GM21423 (cell line): Measurements from ENCODE around the gene ERVFRD-1.
"Not testable (repeated sequence)": the region's sequence is repeated elsewhere in the genome, so short reads cannot be mapped to it uniquely, and the experiment has no call there.

Source experiments
- ATAC-seq: cut with Tn5 transposase; IDR thresholded peaks from one replicate; pipeline ENCODE4 v1.9.1; 2021; ENCODE audit warnings: mild to moderate bottlenecking, moderate library complexity; ENCODE audit not compliant: unreplicated experiment

The ERVFRD-1 gene

GRCh38 chr6:11129908-11130565 lies 18.5 kb upstream of the ERVFRD-1 start:
- ATAC-seq = no peak

GRCh38 chr6:11128608-11129007 lies 17.1 kb upstream of the ERVFRD-1 start:
- no peak for ATAC-seq

GRCh38 chr6:11126876-11127275 lies 15.4 kb upstream of the ERVFRD-1 start:
- ATAC-seq = no peak

GRCh38 chr6:11123978-11124377 lies 12.5 kb upstream of the ERVFRD-1 start:
- ATAC-seq = no peak

GRCh38 chr6:11122380-11122779 lies 10.9 kb upstream of the ERVFRD-1 start:
- no peak for ATAC-seq

- ATAC-seq = no peak
Observed at GRCh38 chr6:11121851-11122250, 10.3 kb upstream of the ERVFRD-1 start.

- no peak for ATAC-seq
Observed at GRCh38 chr6:11120271-11121005, 8.9 kb upstream of the ERVFRD-1 start.

GRCh38 chr6:11115808-11116536 lies 4.4 kb upstream of the ERVFRD-1 start:
- not testable (repeated sequence) for ATAC-seq

- ATAC-seq = no peak
Observed at GRCh38 chr6:11113038-11113437, 1.5 kb upstream of the ERVFRD-1 start.

GRCh38 chr6:11111769-11112437 lies 378 bp upstream of the ERVFRD-1 start:
- ATAC-seq = no peak

GRCh38 chr6:11108726-11109125 lies 2.8 kb downstream of the ERVFRD-1 start:
- no peak for ATAC-seq

- no peak for ATAC-seq
Observed at GRCh38 chr6:11103065-11103464, 8.5 kb downstream of the ERVFRD-1 start.

GRCh38 chr6:11101417-11101816 lies 10.1 kb downstream of the ERVFRD-1 start:
- ATAC-seq = no peak

GRCh38 chr6:11098004-11098403 lies 13.5 kb downstream of the ERVFRD-1 start:
- no peak for ATAC-seq

- ATAC-seq = no peak
Observed at GRCh38 chr6:11097476-11097875, 14.0 kb downstream of the ERVFRD-1 start.

- no peak for ATAC-seq
Observed at GRCh38 chr6:11096109-11096508, 15.4 kb downstream of the ERVFRD-1 start.

GRCh38 chr6:11094941-11095340 lies 16.6 kb downstream of the ERVFRD-1 start:
- ATAC-seq = no peak

- peak; percentile 41 for ATAC-seq
Observed at GRCh38 chr6:11094411-11094851, 17.1 kb downstream of the ERVFRD-1 start.

GRCh38 chr6:11093626-11094410 lies 17.7 kb downstream of the ERVFRD-1 start, which contains the start of gene SMIM13:
TSS of gene SMIM13 (plus strand) at chr6:11093834. CDS start at chr6:11094314, 480 bp downstream.
- peak; percentile 89 for ATAC-seq

- peak; percentile 7 for ATAC-seq
Observed at GRCh38 chr6:11093376-11093625, 18.2 kb downstream of the ERVFRD-1 start.
